ENCODE measurements around the gene TMEM270. TPM values are rescaled to one million over a fixed set of nuclear protein-coding genes. Genes with fewer than 3 reads are reported as not detected.
A peak's percentile ranks its signal among the peaks of the same experiment; 100 is the strongest.

Gene TMEM270
- total RNA-seq, 2 experiments from 2014 or later, result not detected

DNA sequence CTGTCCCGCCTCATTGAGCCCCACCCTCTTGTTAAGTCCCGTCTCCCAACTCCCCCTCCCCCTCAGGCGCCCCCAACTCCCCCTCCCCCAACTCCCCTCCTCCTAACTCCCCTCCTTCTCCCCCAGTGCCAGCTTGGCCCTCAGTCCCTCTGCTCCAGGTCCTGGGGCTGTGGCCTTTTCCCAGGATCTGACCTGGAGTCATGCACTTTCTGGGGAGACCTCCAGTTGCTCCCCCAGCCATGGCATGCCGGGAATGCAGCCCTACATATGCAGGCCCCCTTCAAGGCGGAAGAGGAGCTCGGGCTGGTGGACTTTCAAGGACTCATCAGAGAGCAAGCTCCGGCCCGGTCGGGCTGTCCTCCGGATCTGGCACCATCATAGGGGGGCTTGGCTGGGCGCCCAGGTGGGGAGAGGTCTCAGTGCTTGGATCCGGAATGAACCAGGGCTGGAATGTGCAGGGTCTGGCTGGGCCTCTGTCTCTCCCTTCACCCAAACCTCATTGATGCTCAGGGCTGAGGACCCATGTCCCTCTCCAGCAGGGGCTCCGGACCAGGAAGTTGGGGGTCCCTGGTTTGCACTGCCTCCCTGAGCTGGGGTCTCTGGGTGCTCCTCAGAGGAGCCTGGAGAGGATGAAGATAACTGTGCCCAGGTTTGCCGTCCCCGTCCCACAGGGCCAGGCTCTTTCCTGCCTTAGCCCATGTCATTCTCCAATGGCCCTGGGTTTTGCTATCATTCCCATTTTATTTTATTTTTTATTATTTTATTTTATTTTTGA, 41.1 kb downstream of the TMEM270 start:
- ChIA-PET CTCF (no interaction called here), POLR2A (no interaction called here)
- no peaks in the 10 kb centered on the region for H3K27me3 ChIP-seq (ENCODE audit: control insufficient read depth in 1 of 2, insufficient read depth in 2 of 2, low read length in 2 of 2)

GRCh38 chr7:73903321-73904218, 42.6 kb downstream of the TMEM270 start:
- H3K27me3 Mint-ChIP-seq, result no peaks in the 10 kb centered on the region
- Histone ChIP-seq H3K9me3 (ENCODE audit: control insufficient read depth in 1 of 2, insufficient read depth in 1 of 2, low read length in 2 of 2) (no peaks in the 10 kb centered on the region), H3K27ac (ENCODE audit: low read depth in 1 of 2, low read length in 2 of 2) (no peak overlapping the region), H3K27me3 (ENCODE audit: control insufficient read depth in 1 of 2, insufficient read depth in 2 of 2, low read length in 2 of 2) (no peaks in the 10 kb centered on the region), H3K4me1 (ENCODE audit: insufficient read depth, low read length) (no peaks in the 10 kb centered on the region), H3K36me3 (ENCODE audit: insufficient read depth, low read length) (no peaks in the 10 kb centered on the region), H3K4me3 (ENCODE audit: low read length) (no peak overlapping the region)
- ATAC-seq (ENCODE audit: poor library complexity), result no peak
- H3K4me3 Mint-ChIP-seq, result no peak overlapping the region
- TF ChIP-seq, protein P1, sequence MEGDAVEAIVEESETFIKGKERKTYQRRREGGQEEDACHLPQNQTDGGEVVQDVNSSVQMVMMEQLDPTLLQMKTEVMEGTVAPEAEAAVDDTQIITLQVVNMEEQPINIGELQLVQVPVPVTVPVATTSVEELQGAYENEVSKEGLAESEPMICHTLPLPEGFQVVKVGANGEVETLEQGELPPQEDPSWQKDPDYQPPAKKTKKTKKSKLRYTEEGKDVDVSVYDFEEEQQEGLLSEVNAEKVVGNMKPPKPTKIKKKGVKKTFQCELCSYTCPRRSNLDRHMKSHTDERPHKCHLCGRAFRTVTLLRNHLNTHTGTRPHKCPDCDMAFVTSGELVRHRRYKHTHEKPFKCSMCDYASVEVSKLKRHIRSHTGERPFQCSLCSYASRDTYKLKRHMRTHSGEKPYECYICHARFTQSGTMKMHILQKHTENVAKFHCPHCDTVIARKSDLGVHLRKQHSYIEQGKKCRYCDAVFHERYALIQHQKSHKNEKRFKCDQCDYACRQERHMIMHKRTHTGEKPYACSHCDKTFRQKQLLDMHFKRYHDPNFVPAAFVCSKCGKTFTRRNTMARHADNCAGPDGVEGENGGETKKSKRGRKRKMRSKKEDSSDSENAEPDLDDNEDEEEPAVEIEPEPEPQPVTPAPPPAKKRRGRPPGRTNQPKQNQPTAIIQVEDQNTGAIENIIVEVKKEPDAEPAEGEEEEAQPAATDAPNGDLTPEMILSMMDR (IDR thresholded peaks at IDR 0.05), result no peak
- no peaks in the 10 kb centered on the region for H3K4me1 Mint-ChIP-seq (ENCODE audit: low read depth)
- POLR2A ChIA-PET, result no interaction called here
- intact Hi-C loops (cut with DNase I, micrococcal nuclease), result no loop called here
- DNase-seq, result no peak
- CTCF ChIA-PET, result no interaction called here
- H3K27ac Mint-ChIP-seq, result no peak overlapping the region
- no peaks in the 10 kb centered on the region for H3K36me3 Mint-ChIP-seq (ENCODE audit: low read depth)
- no peaks in the 10 kb centered on the region for H3K9me3 Mint-ChIP-seq

More for the DNA sequence above, 41.1 kb downstream of the TMEM270 start:
- Mint-ChIP-seq H3K27ac (no peak overlapping the region), H3K4me3 (no peak overlapping the region), H3K36me3 (ENCODE audit: low read depth) (no peaks in the 10 kb centered on the region), H3K9me3 (no peaks in the 10 kb centered on the region), H3K4me1 (ENCODE audit: low read depth) (no peaks in the 10 kb centered on the region), H3K27me3 (no peaks in the 10 kb centered on the region)
- TF ChIP-seq, protein P1 (IDR thresholded peaks at IDR 0.05), result no peak
- H3K9me3 ChIP-seq (ENCODE audit: control insufficient read depth in 1 of 2, insufficient read depth in 1 of 2, low read length in 2 of 2), result peaks cover 0 to 4% of the 10 kb centered on the region in 2 experiments
- intact Hi-C loops (cut with DNase I, micrococcal nuclease), result no loop called here
- H3K4me3 ChIP-seq (ENCODE audit: low read length), result no peak overlapping the region
- H3K27ac ChIP-seq (ENCODE audit: low read depth in 1 of 2, low read length in 2 of 2), result no peak overlapping the region
- DNase-seq, result peak in 1 of 14 experiments; percentile 7
- no peaks in the 10 kb centered on the region for H3K4me1 ChIP-seq (ENCODE audit: insufficient read depth, low read length)
- ATAC-seq (ENCODE audit: poor library complexity), result no peak
- H3K36me3 ChIP-seq (ENCODE audit: insufficient read depth, low read length), result no peaks in the 10 kb centered on the region

DNA sequence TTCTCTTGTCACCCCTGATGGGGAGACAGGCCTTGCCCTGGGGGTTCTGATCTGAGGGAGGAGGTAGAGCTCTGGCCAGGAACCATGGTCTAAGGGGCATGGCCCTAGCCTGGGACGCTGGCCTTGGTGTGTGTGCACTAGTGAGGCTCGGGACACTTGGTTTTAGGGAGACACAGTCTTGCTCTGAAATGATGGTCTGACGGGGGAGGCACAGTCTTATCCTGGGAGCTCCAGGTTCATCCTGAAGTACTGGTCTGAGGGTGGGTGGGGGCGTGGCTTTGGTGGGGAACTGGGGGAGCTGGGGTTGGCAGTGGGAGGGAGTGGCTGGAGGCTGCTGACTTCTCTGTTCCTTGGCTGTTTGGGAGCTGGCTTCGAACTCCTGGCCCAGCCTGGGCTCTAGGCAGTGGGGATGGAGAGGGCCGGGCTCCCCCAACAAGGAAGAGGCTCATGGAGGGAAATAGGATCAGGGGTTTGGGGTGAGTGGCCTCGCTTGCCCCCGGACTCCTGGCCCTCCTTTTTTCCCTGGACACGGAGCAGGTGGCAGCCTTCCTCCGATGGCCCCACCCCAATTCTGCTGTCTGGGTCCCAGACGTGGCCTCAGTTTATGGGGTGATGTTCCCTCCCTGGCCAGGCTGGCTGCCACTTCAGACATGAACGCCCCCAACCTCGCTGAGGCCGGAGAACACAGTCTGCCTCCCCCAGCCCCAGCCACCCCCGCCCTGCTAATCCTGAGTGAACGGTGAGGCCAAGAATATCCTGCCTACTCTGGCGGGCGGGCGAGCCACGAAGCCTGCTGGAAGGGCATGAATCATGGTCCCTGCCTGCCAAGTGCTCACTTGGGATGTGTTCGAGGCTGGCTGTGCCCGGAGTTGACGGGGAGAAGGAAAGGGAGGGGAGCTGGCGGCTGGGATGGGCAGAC, 43.5 kb downstream of the TMEM270 start:
- ATAC-seq (ENCODE audit: poor library complexity) (no peak), DNase-seq (peak in 1 of 14 experiments; percentile 5)
- Mint-ChIP-seq H3K36me3 (ENCODE audit: low read depth) (no peaks in the 10 kb centered on the region), H3K4me1 (ENCODE audit: low read depth) (no peaks in the 10 kb centered on the region), H3K27me3 (no peaks in the 10 kb centered on the region), H3K27ac (no peak overlapping the region), H3K9me3 (no peaks in the 10 kb centered on the region), H3K4me3 (no peak overlapping the region)
- Histone ChIP-seq H3K27ac (ENCODE audit: low read depth in 1 of 2, low read length in 2 of 2) (no peak overlapping the region), H3K4me1 (ENCODE audit: insufficient read depth, low read length) (no peaks in the 10 kb centered on the region), H3K4me3 (ENCODE audit: low read length) (no peak overlapping the region), H3K36me3 (ENCODE audit: insufficient read depth, low read length) (no peaks in the 10 kb centered on the region), H3K27me3 (ENCODE audit: control insufficient read depth in 1 of 2, insufficient read depth in 2 of 2, low read length in 2 of 2) (no peaks in the 10 kb centered on the region), H3K9me3 (ENCODE audit: control insufficient read depth in 1 of 2, insufficient read depth in 1 of 2, low read length in 2 of 2) (no peaks in the 10 kb centered on the region)
- intact Hi-C loops (cut with DNase I, micrococcal nuclease), result no loop called here
- ChIA-PET POLR2A (no interaction called here), CTCF (no interaction called here)
- TF ChIP-seq, protein P1 (IDR thresholded peaks at IDR 0.05), result no peak

Data from CD4-positive, alpha-beta T cell (primary cell).